ENCODE results near the gene EIF2S1.

DNA sequence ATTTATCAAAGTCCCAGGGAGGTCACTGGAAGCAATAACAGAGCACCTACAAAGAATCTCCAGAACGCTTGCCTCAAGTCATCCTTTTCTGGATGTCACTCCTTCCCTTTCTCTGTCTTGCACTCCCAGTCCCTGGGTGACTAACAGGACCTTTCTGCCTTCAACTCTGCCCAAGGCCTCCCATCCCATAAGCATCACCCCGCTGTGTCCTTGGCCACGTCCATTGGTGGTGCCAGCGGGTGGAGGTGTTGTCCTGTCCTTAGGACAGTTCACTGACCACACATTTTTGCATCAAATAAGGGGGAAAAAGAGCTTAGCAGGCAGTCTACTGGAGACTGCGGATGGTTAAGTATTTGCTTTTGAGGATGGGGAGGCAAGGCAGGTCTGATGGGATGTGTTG, 75.5 kb downstream of the EIF2S1 start:
- TF ChIP-seq CTCF (IDR thresholded peaks at IDR 0.05): no peak
- TF ChIP-seq POLR2A (IDR thresholded peaks at IDR 0.05): no peak
